ENCODE measurements around the gene POLR3C. TPM values are rescaled to one million over a fixed set of nuclear protein-coding genes. Genes with fewer than 3 reads are reported as not detected.

Gene POLR3C
- total and polyA plus RNA-seq, 2 donors (not counting 1 experiment from before 2014, with no cell fraction given) = 38.3 to 45.1 TPM

GRCh38 chr1:145855426-145855948 is 31.5 kb downstream of the POLR3C start:
- TF ChIP-seq EZH2 (IDR thresholded peaks at IDR 0.05; ENCODE audit: low read length, missing control alignments) = no peak
- peak in 1 of 2 donors; percentile 10 for TF ChIP-seq CTCF (conservative IDR thresholded peaks at IDR 0.05 in 1 of 2, IDR thresholded peaks at IDR 0.05 in 1 of 2; ENCODE audit: low read depth in 1 of 2, low read length in 2 of 2)
- Histone ChIP-seq H3K9me3 (ENCODE audit: control insufficient read depth, insufficient read depth, low read depth, low read length) (no peaks in the 10 kb centered on the region), H3K27ac (ENCODE audit: insufficient read depth, low read length) (no peak overlapping the region), H3K4me2 (ENCODE audit: extremely low read depth, insufficient read depth, low read length) (no peak overlapping the region), H3K4me1 (ENCODE audit: control insufficient read depth, extremely low read depth, insufficient read depth, low read length) (peaks cover 8% of the 10 kb centered on the region), H3K9ac (ENCODE audit: insufficient read depth, low read length) (no peak overlapping the region), H3K27me3 (ENCODE audit: control insufficient read depth, insufficient read depth, low read length) (no peaks in the 10 kb centered on the region), H3K36me3 (ENCODE audit: control insufficient read depth, insufficient read depth, low read length) (peaks cover 16% of the 10 kb centered on the region), H4K20me1 (ENCODE audit: control insufficient read depth, extremely low read depth, insufficient read depth, low read length) (no peaks in the 10 kb centered on the region), H3K79me2 (ENCODE audit: control insufficient read depth, insufficient read depth, low read length) (peaks cover 17% of the 10 kb centered on the region), H2AFZ (ENCODE audit: low read length) (no peak overlapping the region), H3K4me3 (replicated peaks in 1 of 4; ENCODE audit: control extremely low read depth in 1 of 4, insufficient read depth in 1 of 4, low read depth in 3 of 4, low read length in 4 of 4) (no peak overlapping the region)
- no peak for DNase-seq (ENCODE audit: low read depth in 2 of 2)

GRCh38 chr1:145857170-145857569 is 33.2 kb downstream of the POLR3C start:
- Histone ChIP-seq H3K27me3 (ENCODE audit: control insufficient read depth, insufficient read depth, low read length) (no peaks in the 10 kb centered on the region), H4K20me1 (ENCODE audit: control insufficient read depth, extremely low read depth, insufficient read depth, low read length) (no peaks in the 10 kb centered on the region), H3K4me1 (ENCODE audit: control insufficient read depth, extremely low read depth, insufficient read depth, low read length) (peaks cover 8% of the 10 kb centered on the region), H3K79me2 (ENCODE audit: control insufficient read depth, insufficient read depth, low read length) (peaks cover 17% of the 10 kb centered on the region), H3K9ac (ENCODE audit: insufficient read depth, low read length) (no peak overlapping the region), H3K9me3 (ENCODE audit: control insufficient read depth, insufficient read depth, low read depth, low read length) (no peaks in the 10 kb centered on the region), H3K4me2 (ENCODE audit: extremely low read depth, insufficient read depth, low read length) (no peak overlapping the region), H3K27ac (ENCODE audit: insufficient read depth, low read length) (no peak overlapping the region), H3K4me3 (replicated peaks in 1 of 4; ENCODE audit: control extremely low read depth in 1 of 4, insufficient read depth in 1 of 4, low read depth in 3 of 4, low read length in 4 of 4) (peak overlapping the region in 1 of 4 experiments; percentile 94), H3K36me3 (ENCODE audit: control insufficient read depth, insufficient read depth, low read length) (peaks cover 15% of the 10 kb centered on the region), H2AFZ (ENCODE audit: low read length) (no peak overlapping the region)
- TF ChIP-seq EZH2 (IDR thresholded peaks at IDR 0.05; ENCODE audit: low read length, missing control alignments) = no peak
- DNase-seq (ENCODE audit: low read depth in 2 of 2) = no peak

GRCh38 chr1:145858238-145858900 is 34.4 kb downstream of the POLR3C start:
- DNase-seq (ENCODE audit: low read depth in 2 of 2) = peak; percentile 17 to 42
- H3K27ac ChIP-seq (ENCODE audit: insufficient read depth, low read length) = peak overlapping the region; percentile 74

More at GRCh38 chr1:145858238-145858900, 34.4 kb downstream of the POLR3C start:
- H4K20me1 ChIP-seq (ENCODE audit: control insufficient read depth, extremely low read depth, insufficient read depth, low read length) = no peaks in the 10 kb centered on the region
- peak overlapping the region; percentile 90 for H3K4me2 ChIP-seq (ENCODE audit: extremely low read depth, insufficient read depth, low read length)
- H3K9me3 ChIP-seq (ENCODE audit: control insufficient read depth, insufficient read depth, low read depth, low read length) = no peaks in the 10 kb centered on the region
- H3K36me3 ChIP-seq (ENCODE audit: control insufficient read depth, insufficient read depth, low read length) = peaks cover 10% of the 10 kb centered on the region
- peaks cover 17% of the 10 kb centered on the region for H3K79me2 ChIP-seq (ENCODE audit: control insufficient read depth, insufficient read depth, low read length)
- H3K27me3 ChIP-seq (ENCODE audit: control insufficient read depth, insufficient read depth, low read length) = no peaks in the 10 kb centered on the region
- H3K9ac ChIP-seq (ENCODE audit: insufficient read depth, low read length) = peak overlapping the region; percentile 70
- TF ChIP-seq CTCF (conservative IDR thresholded peaks at IDR 0.05 in 1 of 2, IDR thresholded peaks at IDR 0.05 in 1 of 2; ENCODE audit: low read depth in 1 of 2, low read length in 2 of 2) (no peak), EZH2 (IDR thresholded peaks at IDR 0.05; ENCODE audit: low read length, missing control alignments) (no peak)
- peak overlapping the region; percentile 74 to 97 (median 86) for H3K4me3 ChIP-seq (replicated peaks in 1 of 4; ENCODE audit: control extremely low read depth in 1 of 4, insufficient read depth in 1 of 4, low read depth in 3 of 4, low read length in 4 of 4)
- H3K4me1 ChIP-seq (ENCODE audit: control insufficient read depth, extremely low read depth, insufficient read depth, low read length) = peaks cover 8% of the 10 kb centered on the region
- peak overlapping the region; percentile 64 for H2AFZ ChIP-seq (ENCODE audit: low read length)

All from fibroblast of lung (primary cell).